ENCODE data around the gene PLVAP. TPM values are rescaled to one million over a fixed set of nuclear protein-coding genes. Genes with fewer than 3 reads are reported as not detected.
A peak's percentile ranks its signal among the peaks of the same experiment; 100 is the strongest.

PLVAP gene
- total and polyA plus RNA-seq, 9 of the 15 experiments (the other 6 are each of a cell fraction or from before 2014, with no cell fraction given), result 0.09 to 0.84 (median 0.51) TPM; not detected in 4

DNA sequence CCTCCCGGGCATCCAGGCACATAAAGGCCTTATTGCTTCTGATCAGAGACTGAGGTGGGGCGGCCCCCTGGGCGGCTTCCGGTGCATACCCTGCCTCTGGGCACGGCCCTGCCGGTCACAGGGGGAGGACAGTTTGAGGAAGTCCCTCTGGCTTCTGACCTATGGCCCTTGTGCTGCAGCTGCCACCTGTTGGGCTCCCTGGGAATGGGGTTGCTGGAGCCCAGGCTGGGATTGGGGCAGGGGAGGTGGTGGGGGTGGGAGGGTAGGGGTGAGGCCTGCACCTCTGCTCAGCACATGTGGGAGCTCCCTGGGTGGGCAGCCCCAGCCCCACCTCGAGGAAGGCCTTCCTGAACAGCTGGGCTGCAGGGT lies 53.2 kb downstream of the PLVAP start (continued):
- TF ChIP-seq POLR2AphosphoS2 (IDR thresholded peaks at IDR 0.05; ENCODE audit: low read length) (no peak), ZBTB1 (CRISPR knock-in tag; IDR thresholded peaks at IDR 0.05; ENCODE audit: borderline replicate concordance, low read depth) (no peak), KLF6 (CRISPR knock-in tag; IDR thresholded peaks at IDR 0.05; ENCODE audit: borderline replicate concordance) (no peak), HOXB6 (CRISPR knock-in tag; IDR thresholded peaks at IDR 0.05; ENCODE audit: borderline replicate concordance) (no peak), TAF9B (IDR thresholded peaks at IDR 0.05; ENCODE audit: partially characterized antibody) (no peak), ASH1L (IDR thresholded peaks at IDR 0.05; ENCODE audit: borderline replicate concordance, low read depth, partially characterized antibody) (no peak), ZC3H11A (IDR thresholded peaks at IDR 0.05; ENCODE audit: low read depth, low read length) (no peak), HIVEP1 (CRISPR knock-in tag; IDR thresholded peaks at IDR 0.05) (no peak), PHF8 (IDR thresholded peaks at IDR 0.05; ENCODE audit: borderline replicate concordance, low read length) (no peak), L3MBTL2 (IDR thresholded peaks at IDR 0.05) (no peak)

DNA sequence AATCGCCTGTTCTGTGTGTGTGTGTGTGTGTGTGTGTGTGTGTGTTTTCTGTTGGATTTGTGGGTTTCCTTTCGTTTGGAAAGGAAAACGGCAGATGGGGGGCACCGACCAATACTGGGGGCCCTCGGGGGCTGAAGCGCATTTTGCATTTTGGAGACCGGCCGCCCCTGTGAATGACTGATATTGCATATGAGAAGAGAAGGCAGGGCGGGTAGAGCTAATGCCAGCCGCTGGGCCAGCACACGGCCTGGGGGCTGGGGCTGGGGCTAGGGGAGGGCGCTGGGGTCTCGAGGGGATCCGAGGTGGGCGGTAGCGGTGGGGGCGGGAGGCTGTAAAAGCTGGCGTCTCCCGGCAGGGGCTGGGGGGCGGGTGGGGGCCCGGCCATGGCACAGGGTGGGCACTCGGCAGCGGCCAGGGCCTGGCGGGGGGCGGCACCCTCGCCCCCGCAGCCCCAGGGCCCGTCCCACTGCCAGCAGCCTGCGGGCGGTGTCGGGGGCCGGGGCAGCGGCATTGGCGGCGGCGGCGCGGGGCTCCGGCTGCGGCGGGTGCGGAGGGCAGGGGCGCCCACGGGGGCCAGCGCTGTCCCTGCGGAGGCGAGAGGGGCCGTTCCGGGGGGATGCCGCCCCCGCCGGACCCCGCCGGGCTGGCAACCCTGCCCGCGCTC lies 53.7 kb downstream of the PLVAP start:
- 85% methylated on average over 11 of the region's 56 CpGs for WGBS (ENCODE audit: insufficient coverage, low coverage, missing lambda C conversion rate)
- no peak overlapping the region for H3K4me3 ChIP-seq
- H3K36me3 ChIP-seq (ENCODE audit: control insufficient read depth, insufficient read depth, low read length), result peaks cover 43% of the 10 kb centered on the region
- H3K9me3 ChIP-seq (replicated peaks; ENCODE audit: control insufficient read depth, insufficient read depth, low read depth, low read length), result no peaks in the 10 kb centered on the region
- ChIA-PET POLR2A (interaction anchor here (0.7 to 6.9 kb wide), 2 partner anchors 11 to 68 kb away, joined by 4 to 41 read pairs; partner anchors contain the start of gene ANO8), CTCF (ENCODE audit: low intra/inter-chr PET ratio) (no interaction called here)
- H3K9me1 ChIP-seq (ENCODE audit: control insufficient read depth, insufficient read depth, low read length), result peaks cover 4% of the 10 kb centered on the region
- H3K79me2 ChIP-seq (ENCODE audit: control insufficient read depth, insufficient read depth, low read length), result no peaks in the 10 kb centered on the region
- H3K4me2 ChIP-seq (ENCODE audit: insufficient read depth, low read length), result no peak overlapping the region
- ATAC-seq (no peak), DNase-seq (ENCODE audit: extremely low read depth in 1 of 4, low spot score in 3 of 4) (peak in 1 of 4 experiments; percentile 13), FAIRE-seq (no peak)
- no peak overlapping the region for H3K9ac ChIP-seq (ENCODE audit: insufficient read depth in 1 of 2, low read depth in 2 of 2, low read length in 2 of 2)
- H3K4me1 ChIP-seq (replicated peaks in 1 of 2; ENCODE audit: control insufficient read depth in 2 of 2, insufficient read depth in 2 of 2, low read length in 2 of 2), result peaks cover 3 to 42% of the 10 kb centered on the region in 2 experiments; a peak in 4 of 5 replicates
- BruUV-seq (replicated peaks), result no TSS peak
- no peak overlapping the region for H3K27ac ChIP-seq (ENCODE audit: extremely low read depth, low read depth, low read length)
- in situ Hi-C loops (cut with MboI) (no loop called here), intact Hi-C loops (cut with micrococcal nuclease) (no loop called here)
- H2AFZ ChIP-seq (ENCODE audit: low read depth, low read length), result no peak overlapping the region
- H4K20me1 ChIP-seq (replicated peaks; ENCODE audit: control insufficient read depth, insufficient read depth, low read length), result no peaks in the 10 kb centered on the region; the same call in 1 of the 2 replicates
- no peaks in the 10 kb centered on the region for H3K27me3 ChIP-seq (ENCODE audit: control insufficient read depth in 2 of 2, insufficient read depth in 2 of 2, low read length in 2 of 2)
- TF ChIP-seq EWSR1 (IDR thresholded peaks at IDR 0.05; ENCODE audit: borderline replicate concordance, low read depth, partially characterized antibody), result no peak
- no peak for TF ChIP-seq TFAM (CRISPR knock-in tag; conservative IDR thresholded peaks at IDR 0.05)
- TF ChIP-seq SMARCB1 (IDR thresholded peaks at IDR 0.05; ENCODE audit: insufficient read length, low read depth), result no peak
- TF ChIP-seq, protein P1, sequence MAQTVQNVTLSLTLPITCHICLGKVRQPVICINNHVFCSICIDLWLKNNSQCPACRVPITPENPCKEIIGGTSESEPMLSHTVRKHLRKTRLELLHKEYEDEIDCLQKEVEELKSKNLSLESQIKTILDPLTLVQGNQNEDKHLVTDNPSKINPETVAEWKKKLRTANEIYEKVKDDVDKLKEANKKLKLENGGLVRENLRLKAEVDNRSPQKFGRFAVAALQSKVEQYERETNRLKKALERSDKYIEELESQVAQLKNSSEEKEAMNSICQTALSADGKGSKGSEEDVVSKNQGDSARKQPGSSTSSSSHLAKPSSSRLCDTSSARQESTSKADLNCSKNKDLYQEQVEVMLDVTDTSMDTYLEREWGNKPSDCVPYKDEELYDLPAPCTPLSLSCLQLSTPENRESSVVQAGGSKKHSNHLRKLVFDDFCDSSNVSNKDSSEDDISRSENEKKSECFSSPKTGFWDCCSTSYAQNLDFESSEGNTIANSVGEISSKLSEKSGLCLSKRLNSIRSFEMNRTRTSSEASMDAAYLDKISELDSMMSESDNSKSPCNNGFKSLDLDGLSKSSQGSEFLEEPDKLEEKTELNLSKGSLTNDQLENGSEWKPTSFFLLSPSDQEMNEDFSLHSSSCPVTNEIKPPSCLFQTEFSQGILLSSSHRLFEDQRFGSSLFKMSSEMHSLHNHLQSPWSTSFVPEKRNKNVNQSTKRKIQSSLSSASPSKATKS (CRISPR knock-in tag; IDR thresholded peaks at IDR 0.05), result no peak
- TF ChIP-seq ZNF347 (CRISPR knock-in tag; IDR thresholded peaks at IDR 0.05; ENCODE audit: low read depth), result no peak
- no peak for TF ChIP-seq ZNF583 (CRISPR knock-in tag; IDR thresholded peaks at IDR 0.05)
- TF ChIP-seq, protein P2, sequence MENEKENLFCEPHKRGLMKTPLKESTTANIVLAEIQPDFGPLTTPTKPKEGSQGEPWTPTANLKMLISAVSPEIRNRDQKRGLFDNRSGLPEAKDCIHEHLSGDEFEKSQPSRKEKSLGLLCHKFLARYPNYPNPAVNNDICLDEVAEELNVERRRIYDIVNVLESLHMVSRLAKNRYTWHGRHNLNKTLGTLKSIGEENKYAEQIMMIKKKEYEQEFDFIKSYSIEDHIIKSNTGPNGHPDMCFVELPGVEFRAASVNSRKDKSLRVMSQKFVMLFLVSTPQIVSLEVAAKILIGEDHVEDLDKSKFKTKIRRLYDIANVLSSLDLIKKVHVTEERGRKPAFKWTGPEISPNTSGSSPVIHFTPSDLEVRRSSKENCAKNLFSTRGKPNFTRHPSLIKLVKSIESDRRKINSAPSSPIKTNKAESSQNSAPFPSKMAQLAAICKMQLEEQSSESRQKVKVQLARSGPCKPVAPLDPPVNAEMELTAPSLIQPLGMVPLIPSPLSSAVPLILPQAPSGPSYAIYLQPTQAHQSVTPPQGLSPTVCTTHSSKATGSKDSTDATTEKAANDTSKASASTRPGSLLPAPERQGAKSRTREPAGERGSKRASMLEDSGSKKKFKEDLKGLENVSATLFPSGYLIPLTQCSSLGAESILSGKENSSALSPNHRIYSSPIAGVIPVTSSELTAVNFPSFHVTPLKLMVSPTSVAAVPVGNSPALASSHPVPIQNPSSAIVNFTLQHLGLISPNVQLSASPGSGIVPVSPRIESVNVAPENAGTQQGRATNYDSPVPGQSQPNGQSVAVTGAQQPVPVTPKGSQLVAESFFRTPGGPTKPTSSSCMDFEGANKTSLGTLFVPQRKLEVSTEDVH (IDR thresholded peaks at IDR 0.05; ENCODE audit: low read depth, partially characterized antibody), result no peak

Data from K562 (cell line).